ENCODE measurements around the gene NLRP1. TPM values are rescaled to one million over a fixed set of nuclear protein-coding genes. Genes with fewer than 3 reads are reported as not detected.

NLRP1 gene
- total RNA-seq, 5 donors from 2014 or later (not counting 1 experiment from before 2014, with no cell fraction given): 233 to 317 (median 243) TPM

DNA sequence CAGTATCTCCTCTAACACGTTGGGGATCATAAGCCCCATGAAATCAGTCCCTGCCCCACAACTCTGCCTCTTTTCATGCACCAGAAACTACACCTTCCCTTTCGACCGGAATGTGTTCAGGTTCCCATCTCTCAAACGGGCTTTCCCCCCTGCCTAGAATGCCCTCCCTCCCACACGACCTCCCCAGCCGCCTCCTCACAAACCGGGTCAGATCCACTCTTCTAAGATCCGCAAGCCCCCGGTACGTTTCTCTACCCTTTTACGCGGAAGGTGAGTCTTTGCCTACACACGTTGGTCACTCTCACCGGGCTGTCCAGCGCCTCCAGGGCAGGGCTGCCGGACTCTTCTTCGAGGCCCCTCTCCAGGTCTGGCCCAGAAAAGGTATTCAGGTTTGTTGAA, 116.2 kb downstream of the NLRP1 start:
- DNase-seq: peak in 8 of 35 experiments; percentile 2 to 35 (median 8)
- H3K4me3 ChIP-seq (ENCODE audit: control insufficient read depth in 1 of 2, extremely low read depth in 1 of 2, low read length in 1 of 2): peak overlapping the region; percentile 72 to 96
- ATAC-seq (replicated peaks in 1 of 4): peak in 3 of 4 experiments; percentile 5 to 49 (median 10)
- Mint-ChIP-seq H3K27ac (peak overlapping the region; percentile 9 to 14), H3K9me3 (no peaks in the 10 kb centered on the region), H3K27me3 (no peaks in the 10 kb centered on the region), H3K36me3 (peaks cover 7% of the 10 kb centered on the region), H3K4me3 (peak overlapping the region; percentile 81 to 88 (median 81)), H3K4me1 (peaks cover 38 to 44% (median 42%) of the 10 kb centered on the region in 3 donors)
- peaks cover 7 to 21% of the 10 kb centered on the region in 2 experiments for H3K4me1 ChIP-seq (ENCODE audit: control insufficient read depth in 1 of 2, extremely low read depth in 1 of 2, insufficient read depth in 2 of 2, low read length in 2 of 2)
- WGBS (ENCODE audit: insufficient coverage): 0% methylated on average over 17 of the region's 17 CpGs
- H3K27ac ChIP-seq (ENCODE audit: low read length): no peak overlapping the region
- ChIA-PET POLR2A (interaction anchor here in 1 of 2 donors (1.2 kb wide), 1 partner anchor 29 kb away, joined by 3 read pairs; no protein-coding TSS in a partner anchor), CTCF (no interaction called here)
- H3K9me3 ChIP-seq: no peaks in the 10 kb centered on the region
- peaks cover 0 to 8% of the 10 kb centered on the region in 2 donors for H3K36me3 ChIP-seq (ENCODE audit: control insufficient read depth in 2 of 2, extremely low read depth in 1 of 2, insufficient read depth in 1 of 2, low read length in 1 of 2)
- H3K27me3 ChIP-seq (replicated peaks in 1 of 2; ENCODE audit: control insufficient read depth in 2 of 2, extremely low read depth in 1 of 2, insufficient read depth in 2 of 2, low read length in 1 of 2): no peaks in the 10 kb centered on the region

DNA sequence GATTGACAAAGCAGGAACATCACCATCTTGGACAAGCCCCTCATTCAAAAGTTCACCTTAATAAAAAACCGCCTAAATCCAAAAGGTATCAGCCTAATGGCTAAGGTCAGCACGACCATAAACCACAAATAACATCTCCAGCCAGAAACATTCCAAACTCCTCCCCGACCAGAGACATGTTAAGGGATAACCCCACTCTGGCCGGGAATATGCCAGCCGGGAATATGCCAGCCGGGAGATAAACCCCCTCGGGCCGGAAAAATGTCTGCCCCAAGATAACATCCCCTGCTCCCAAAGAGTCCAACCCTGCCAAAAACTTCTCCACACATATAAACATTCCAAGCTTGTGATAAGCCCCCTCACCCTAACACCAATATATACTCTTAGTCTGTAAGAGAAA, 116.9 kb downstream of the NLRP1 start:
- Histone ChIP-seq H3K4me1 (ENCODE audit: control insufficient read depth in 1 of 2, extremely low read depth in 1 of 2, insufficient read depth in 2 of 2, low read length in 2 of 2) (peaks cover 7 to 21% of the 10 kb centered on the region in 2 experiments), H3K36me3 (ENCODE audit: control insufficient read depth in 2 of 2, extremely low read depth in 1 of 2, insufficient read depth in 1 of 2, low read length in 1 of 2) (peaks cover 0 to 5% of the 10 kb centered on the region in 2 donors), H3K9me3 (no peaks in the 10 kb centered on the region), H3K27ac (ENCODE audit: low read length) (no peak overlapping the region), H3K27me3 (replicated peaks in 1 of 2; ENCODE audit: control insufficient read depth in 2 of 2, extremely low read depth in 1 of 2, insufficient read depth in 2 of 2, low read length in 1 of 2) (no peaks in the 10 kb centered on the region), H3K4me3 (ENCODE audit: control insufficient read depth in 1 of 2, extremely low read depth in 1 of 2, low read length in 1 of 2) (peak overlapping the region; percentile 72 to 96)
- H3K27me3 Mint-ChIP-seq: no peaks in the 10 kb centered on the region
- H3K36me3 Mint-ChIP-seq: peaks cover 7% of the 10 kb centered on the region
- H3K4me3 Mint-ChIP-seq: peak overlapping the region; percentile 81 to 88 (median 81)
- H3K27ac Mint-ChIP-seq: peak overlapping the region in 1 of 2 donors; percentile 9
- ATAC-seq (replicated peaks in 1 of 4) (no peak), DNase-seq (no peak)
- CTCF ChIA-PET: no interaction called here
- H3K9me3 Mint-ChIP-seq: no peaks in the 10 kb centered on the region
- POLR2A ChIA-PET: interaction anchor here in 1 of 2 donors (1.2 kb wide), 1 partner anchor 28 kb away, joined by 3 read pairs; no protein-coding TSS in a partner anchor
- WGBS (ENCODE audit: insufficient coverage): 25% methylated on average over 4 of the region's 8 CpGs
- H3K4me1 Mint-ChIP-seq: peaks cover 38 to 44% (median 42%) of the 10 kb centered on the region in 3 donors

DNA sequence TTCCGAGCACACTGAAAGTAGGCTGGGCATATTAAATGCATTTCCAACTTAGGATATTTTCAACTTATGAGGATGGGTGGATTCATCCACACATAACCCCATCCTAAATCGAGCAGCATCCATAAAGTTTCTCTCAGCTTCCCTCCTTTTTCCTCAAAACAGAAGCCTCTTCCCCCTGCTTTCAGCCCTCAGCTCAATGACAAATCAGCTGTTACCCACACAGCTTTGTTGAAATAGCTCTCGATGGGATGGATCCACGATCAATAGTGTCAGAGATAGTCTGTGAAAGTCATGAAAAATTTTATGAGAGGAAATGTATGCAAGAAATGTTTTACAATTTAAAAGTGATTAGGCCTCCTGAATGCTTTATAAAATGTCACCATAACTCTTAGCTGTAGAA, 118.0 kb downstream of the NLRP1 start:
- Histone ChIP-seq H3K4me3 (ENCODE audit: control insufficient read depth in 1 of 2, extremely low read depth in 1 of 2, low read length in 1 of 2) (no peak overlapping the region), H3K4me1 (ENCODE audit: control insufficient read depth in 1 of 2, extremely low read depth in 1 of 2, insufficient read depth in 2 of 2, low read length in 2 of 2) (peaks cover 7 to 21% of the 10 kb centered on the region in 2 experiments), H3K27me3 (replicated peaks in 1 of 2; ENCODE audit: control insufficient read depth in 2 of 2, extremely low read depth in 1 of 2, insufficient read depth in 2 of 2, low read length in 1 of 2) (no peaks in the 10 kb centered on the region), H3K36me3 (ENCODE audit: control insufficient read depth in 2 of 2, extremely low read depth in 1 of 2, insufficient read depth in 1 of 2, low read length in 1 of 2) (no peaks in the 10 kb centered on the region), H3K27ac (ENCODE audit: low read length) (no peak overlapping the region), H3K9me3 (no peaks in the 10 kb centered on the region)
- no peak for DNase-seq
- ChIA-PET POLR2A (no interaction called here), CTCF (interaction anchor here in 1 of 2 donors (0.6 kb wide), 1 partner anchor 596 kb away, joined by 4 read pairs; no protein-coding TSS in a partner anchor)
- Mint-ChIP-seq H3K27me3 (no peaks in the 10 kb centered on the region), H3K4me1 (peaks cover 38 to 44% (median 42%) of the 10 kb centered on the region in 3 donors), H3K4me3 (peak overlapping the region in 1 of 3 donors; percentile 81), H3K36me3 (peaks cover 5% of the 10 kb centered on the region), H3K27ac (no peak overlapping the region), H3K9me3 (no peaks in the 10 kb centered on the region)
- no CpG with 5 or more reads among the region's 4 CpGs for WGBS (ENCODE audit: insufficient coverage)
- no peak for ATAC-seq (replicated peaks in 1 of 4)

GRCh38 chr17:5464717-5465507, 119.4 kb downstream of the NLRP1 start:
- no peak overlapping the region for H3K27ac Mint-ChIP-seq
- Histone ChIP-seq H3K27ac (ENCODE audit: low read length) (no peak overlapping the region), H3K9me3 (no peaks in the 10 kb centered on the region), H3K4me3 (ENCODE audit: control insufficient read depth in 1 of 2, extremely low read depth in 1 of 2, low read length in 1 of 2) (no peak overlapping the region), H3K4me1 (ENCODE audit: control insufficient read depth in 1 of 2, extremely low read depth in 1 of 2, insufficient read depth in 2 of 2, low read length in 2 of 2) (peaks cover 7 to 21% of the 10 kb centered on the region in 2 experiments), H3K27me3 (replicated peaks in 1 of 2; ENCODE audit: control insufficient read depth in 2 of 2, extremely low read depth in 1 of 2, insufficient read depth in 2 of 2, low read length in 1 of 2) (no peaks in the 10 kb centered on the region), H3K36me3 (ENCODE audit: control insufficient read depth in 2 of 2, extremely low read depth in 1 of 2, insufficient read depth in 1 of 2, low read length in 1 of 2) (peaks cover 0 to 8% of the 10 kb centered on the region in 2 donors)
- no peaks in the 10 kb centered on the region for H3K27me3 Mint-ChIP-seq
- ChIA-PET POLR2A (no interaction called here), CTCF (interaction anchor here in 1 of 2 donors (0.6 kb wide), 2 partner anchors 31 to 34 kb away, joined by 3 read pairs; no protein-coding TSS in a partner anchor)
- H3K4me3 Mint-ChIP-seq: no peak overlapping the region
- peaks cover 11% of the 10 kb centered on the region for H3K36me3 Mint-ChIP-seq
- DNase-seq (no peak), ATAC-seq (replicated peaks in 1 of 4) (no peak)
- WGBS (ENCODE audit: insufficient coverage): 92% methylated on average over 8 of the region's 10 CpGs
- H3K4me1 Mint-ChIP-seq: peaks cover 38 to 40% (median 39%) of the 10 kb centered on the region in 3 donors
- H3K9me3 Mint-ChIP-seq: no peaks in the 10 kb centered on the region

Other genes with a start within 250 kb of the NLRP1 start
- gene NUP88, start 164.8 kb downstream of the NLRP1 start, total RNA-seq: 100 to 1,000 TPM in 2 of 5 donors, 10 to 100 TPM in 3; 88.2 to 124 (median 99.7) TPM
- gene RPAIN, start 164.3 kb downstream of the NLRP1 start, total RNA-seq: 10 to 100 TPM; 61.5 to 81.0 (median 67.7) TPM
- gene C1QBP, start 145.4 kb downstream of the NLRP1 start, total RNA-seq: 100 to 1,000 TPM in 2 of 5 donors, 10 to 100 TPM in 3; 60.1 to 102 (median 93.5) TPM
- gene DHX33, start 115.5 kb downstream of the NLRP1 start, total RNA-seq: 10 to 100 TPM in 3 of 5 donors, 1 to 10 TPM in 2; 7.5 to 13.6 (median 12.0) TPM
- 10 to 100 TPM; 58.2 to 73.9 (median 64.0) TPM for gene DERL2, start 98.3 kb downstream of the NLRP1 start, total RNA-seq
- gene MIS12, start 97.9 kb downstream of the NLRP1 start, total RNA-seq: 10 to 100 TPM; 18.0 to 35.9 (median 33.8) TPM

Data from T-cell (primary cell).